ENCODE results near the gene YRDC.

- no peak for TF ChIP-seq TEAD4 (IDR thresholded peaks at IDR 0.05; ENCODE audit: low read length)
- no peak for TF ChIP-seq TEAD4 (CRISPR knock-in tag; IDR thresholded peaks at IDR 0.05; ENCODE audit: borderline replicate concordance)
- no peak for TF ChIP-seq ARID1B (IDR thresholded peaks at IDR 0.05)
- no peak for TF ChIP-seq MTA3 (IDR thresholded peaks at IDR 0.05; ENCODE audit: borderline replicate concordance)
- TF ChIP-seq USF2 (CRISPR knock-in tag; IDR thresholded peaks at IDR 0.05) = no peak
- TF ChIP-seq EWSR1 (IDR thresholded peaks at IDR 0.05; ENCODE audit: borderline replicate concordance, low read depth, partially characterized antibody) = no peak
- no peak for TF ChIP-seq HDAC6 (IDR thresholded peaks at IDR 0.05; ENCODE audit: low read depth, low read length)
- no peak for TF ChIP-seq TAF1 (IDR thresholded peaks at IDR 0.05; ENCODE audit: control insufficient read depth, extremely low read depth, insufficient read depth, low read length, severe bottlenecking)
- TF ChIP-seq NFATC3 (IDR thresholded peaks at IDR 0.05) = no peak
- no peak for TF ChIP-seq ZNF76 (CRISPR knock-in tag; IDR thresholded peaks at IDR 0.05; ENCODE audit: borderline replicate concordance)
- TF ChIP-seq PURB (CRISPR knock-in tag; IDR thresholded peaks at IDR 0.05; ENCODE audit: low read depth) = no peak
- TF ChIP-seq ZNF398 (CRISPR knock-in tag; IDR thresholded peaks at IDR 0.05) = no peak
- no peak for TF ChIP-seq NEUROD1 (IDR thresholded peaks at IDR 0.05; ENCODE audit: borderline replicate concordance, low read depth, low read length, partially characterized antibody)
- TF ChIP-seq SETDB1 (IDR thresholded peaks at IDR 0.05; ENCODE audit: low read length) = no peak
- no peak for TF ChIP-seq CTCF (IDR thresholded peaks at IDR 0.05 in 2 of 3, conservative IDR thresholded peaks at IDR 0.05 in 1 of 3; ENCODE audit: insufficient read depth in 2 of 3, low read depth in 1 of 3, low read length in 3 of 3)
These were observed 23.8 kb upstream of the YRDC start for GRCh38 chr1:37831809-37832208.
